OCI-LY7 (cell line): ENCODE data around the gene CCDC51.

Source experiments
- EZH2phosphoT487 ChIP-seq: fragments of 200-600 bp; sonication (generic); IDR thresholded peaks from 2 replicates; pipeline ENCODE4 v1.6.1; 2018; ENCODE audit warnings: low read depth, borderline replicate concordance, mild to moderate bottlenecking, mixed run types, antibody characterized with exemption, low read length, moderate library complexity, mixed read lengths
- TF ChIP-seq, protein P1 (sequence below): fragments of 200-600 bp; sonication (generic); conservative IDR thresholded peaks from 2 replicates; pipeline ENCODE4 v1.5.1; 2014; ENCODE audit warnings: mild to moderate bottlenecking, antibody characterized with exemption, low read length, moderate library complexity, mixed read lengths

GRCh38 chr3:48406443-48407431, 33.2 kb downstream of the CCDC51 start:
- TF ChIP-seq, protein P1, sequence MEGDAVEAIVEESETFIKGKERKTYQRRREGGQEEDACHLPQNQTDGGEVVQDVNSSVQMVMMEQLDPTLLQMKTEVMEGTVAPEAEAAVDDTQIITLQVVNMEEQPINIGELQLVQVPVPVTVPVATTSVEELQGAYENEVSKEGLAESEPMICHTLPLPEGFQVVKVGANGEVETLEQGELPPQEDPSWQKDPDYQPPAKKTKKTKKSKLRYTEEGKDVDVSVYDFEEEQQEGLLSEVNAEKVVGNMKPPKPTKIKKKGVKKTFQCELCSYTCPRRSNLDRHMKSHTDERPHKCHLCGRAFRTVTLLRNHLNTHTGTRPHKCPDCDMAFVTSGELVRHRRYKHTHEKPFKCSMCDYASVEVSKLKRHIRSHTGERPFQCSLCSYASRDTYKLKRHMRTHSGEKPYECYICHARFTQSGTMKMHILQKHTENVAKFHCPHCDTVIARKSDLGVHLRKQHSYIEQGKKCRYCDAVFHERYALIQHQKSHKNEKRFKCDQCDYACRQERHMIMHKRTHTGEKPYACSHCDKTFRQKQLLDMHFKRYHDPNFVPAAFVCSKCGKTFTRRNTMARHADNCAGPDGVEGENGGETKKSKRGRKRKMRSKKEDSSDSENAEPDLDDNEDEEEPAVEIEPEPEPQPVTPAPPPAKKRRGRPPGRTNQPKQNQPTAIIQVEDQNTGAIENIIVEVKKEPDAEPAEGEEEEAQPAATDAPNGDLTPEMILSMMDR, result no peak
- no peak for TF ChIP-seq EZH2phosphoT487
